ENCODE measurements around the gene GPR137B. TPM values are rescaled to one million over a fixed set of nuclear protein-coding genes. Genes with fewer than 3 reads are reported as not detected.
A peak's percentile ranks its signal among the peaks of the same experiment; 100 is the strongest.
"Not testable (repeated sequence)": the region's sequence is repeated elsewhere in the genome, so short reads cannot be mapped to it uniquely, and the experiment has no call there.

The GPR137B gene
- total and polyA plus RNA-seq, 8 donors: 9.3 to 37.4 (median 12.7) TPM

GRCh38 chr1:236154126-236154525 is 11.8 kb downstream of the GPR137B start:
- no peaks in the 10 kb centered on the region for H3K9me3 ChIP-seq

GRCh38 chr1:236154671-236155398 is 12.5 kb downstream of the GPR137B start:
- ATAC-seq (no peak), DNase-seq (peak in 1 of 4 donors; percentile 71)
- intact Hi-C loops (cut with DNase I): no loop called here
- no peaks in the 10 kb centered on the region for H3K9me3 ChIP-seq
- H3K27me3 ChIP-seq: no peaks in the 10 kb centered on the region
- no peak for TF ChIP-seq CTCF (IDR thresholded peaks at IDR 0.05)
- no peak overlapping the region for H3K27ac ChIP-seq
- H3K4me3 ChIP-seq: no peak overlapping the region
- H3K4me1 ChIP-seq: peaks cover 0 to 7% of the 10 kb centered on the region in 2 donors
- no peaks in the 10 kb centered on the region for H3K36me3 ChIP-seq

More at GRCh38 chr1:236154126-236154525, 11.8 kb downstream of the GPR137B start:
- Histone ChIP-seq H3K27me3 (no peaks in the 10 kb centered on the region), H3K4me3 (no peak overlapping the region), H3K36me3 (no peaks in the 10 kb centered on the region), H3K4me1 (peaks cover 0 to 12% of the 10 kb centered on the region in 2 donors), H3K27ac (no peak overlapping the region)
- ATAC-seq (no peak), DNase-seq (peak in 1 of 4 donors; percentile 65)
- no peak for TF ChIP-seq CTCF (IDR thresholded peaks at IDR 0.05)
- intact Hi-C loops (cut with DNase I): no loop called here

GRCh38 chr1:236155399-236155767 is 13.0 kb downstream of the GPR137B start:
- Histone ChIP-seq H3K36me3 (no peaks in the 10 kb centered on the region), H3K27ac (no peak overlapping the region), H3K4me3 (no peak overlapping the region), H3K4me1 (peaks cover 0 to 7% of the 10 kb centered on the region in 2 donors), H3K9me3 (no peaks in the 10 kb centered on the region), H3K27me3 (no peaks in the 10 kb centered on the region)
- no peak for TF ChIP-seq CTCF (IDR thresholded peaks at IDR 0.05)
- intact Hi-C loops (cut with DNase I): no loop called here
- ATAC-seq: no peak
- DNase-seq: peak in 1 of 4 donors; percentile 58

GRCh38 chr1:236155841-236156503 is 13.6 kb downstream of the GPR137B start:
- intact Hi-C loops (cut with DNase I): no loop called here
- peak overlapping the region in 1 of 2 donors; percentile 70 for H3K27ac ChIP-seq
- ATAC-seq: no peak
- no peak for DNase-seq
- peaks cover 0 to 4% of the 10 kb centered on the region in 2 donors for H3K9me3 ChIP-seq
- H3K4me3 ChIP-seq: no peak overlapping the region
- no peaks in the 10 kb centered on the region for H3K27me3 ChIP-seq
- no peak for TF ChIP-seq CTCF (IDR thresholded peaks at IDR 0.05)
- no peaks in the 10 kb centered on the region for H3K36me3 ChIP-seq
- H3K4me1 ChIP-seq: peaks cover 0 to 7% of the 10 kb centered on the region in 2 donors

GRCh38 chr1:236156512-236157208 is 14.3 kb downstream of the GPR137B start:
- Histone ChIP-seq H3K27me3 (no peaks in the 10 kb centered on the region), H3K4me1 (peaks cover 0 to 7% of the 10 kb centered on the region in 2 donors), H3K36me3 (no peaks in the 10 kb centered on the region), H3K27ac (peak overlapping the region in 1 of 2 donors; percentile 70), H3K9me3 (peaks cover 0 to 11% of the 10 kb centered on the region in 2 donors), H3K4me3 (no peak overlapping the region)
- ATAC-seq (peak; percentile 83), DNase-seq (peak in 2 of 4 donors; percentile 47 to 85)
- intact Hi-C loops (cut with DNase I): no loop called here
- no peak for TF ChIP-seq CTCF (IDR thresholded peaks at IDR 0.05)

GRCh38 chr1:236158072-236158471 is 15.7 kb downstream of the GPR137B start:
- H3K4me3 ChIP-seq; H3K4me1 ChIP-seq; ATAC-seq; H3K27me3 ChIP-seq; DNase-seq; H3K27ac ChIP-seq; H3K36me3 ChIP-seq; intact Hi-C loops (cut with DNase I): not testable (repeated sequence)
- peaks cover 0 to 21% of the 10 kb centered on the region in 2 donors for H3K9me3 ChIP-seq

All from left lung (tissue), 10 donors.